Chondrocyte (in vitro differentiated cells): ENCODE data around the gene ZNF319. TPM values are rescaled to one million over a fixed set of nuclear protein-coding genes. Genes with fewer than 3 reads are reported as not detected.
A peak's percentile ranks its signal among the peaks of the same experiment; 100 is the strongest.

Experiments
- DNase-seq: peaks from one replicate; pipeline ENCODE4 v3.0.0; 2021; ENCODE audit warnings: mixed read lengths, low spot score
- H3K27ac Mint-ChIP-seq: one replicate; pipeline ENCODE4 v1.8.0; 2021; ENCODE audit warnings: mild to moderate bottlenecking, moderate library complexity, mixed read lengths; ENCODE audit not compliant: unreplicated experiment
- H3K27me3 Mint-ChIP-seq: 2 replicates; pipeline ENCODE4 v1.8.0; 2021; ENCODE audit warnings: low read depth, mixed read lengths
- H3K36me3 Mint-ChIP-seq: 2 replicates; pipeline ENCODE4 v1.8.0; 2021; ENCODE audit warnings: low read depth, mixed read lengths
- H3K4me1 Mint-ChIP-seq: 2 replicates; pipeline ENCODE4 v1.8.0; 2021; ENCODE audit warnings: low read depth, mild to moderate bottlenecking, mixed read lengths
- H3K4me3 Mint-ChIP-seq: one replicate; pipeline ENCODE4 v1.8.0; 2021; ENCODE audit warnings: mild to moderate bottlenecking, moderate library complexity, mixed read lengths; ENCODE audit not compliant: unreplicated experiment
- H3K9me3 Mint-ChIP-seq: 2 replicates; pipeline ENCODE4 v1.8.0; 2021; ENCODE audit warnings: low read depth, mixed read lengths
- CTCF ChIP-seq: fragments of 200-600 bp; sonication (generic); IDR thresholded peaks from 2 replicates; pipeline ENCODE4 v1.5.0; 2021; ENCODE audit warnings: antibody characterized with exemption, mild to moderate bottlenecking, moderate library complexity
- total RNA-seq: library from RNA; stranded (reverse); gene quantifications from 3 replicates; pipeline ENCODE4 v1.2.1, GENCODE V29; 2021

ZNF319 gene
- total RNA-seq, 1 donor from 2014 or later: 12.0 TPM

- no peak for TF ChIP-seq CTCF
- Mint-ChIP-seq H3K9me3 (no peaks in the 10 kb centered on the region), H3K27me3 (peaks cover 18% of the 10 kb centered on the region), H3K4me3 (no peak overlapping the region), H3K27ac (no peak overlapping the region), H3K4me1 (no peaks in the 10 kb centered on the region), H3K36me3 (no peaks in the 10 kb centered on the region)
- DNase-seq: no peak
These were observed 54.2 kb downstream of the ZNF319 start for GRCh38 chr16:57946181-57946801.

DNA sequence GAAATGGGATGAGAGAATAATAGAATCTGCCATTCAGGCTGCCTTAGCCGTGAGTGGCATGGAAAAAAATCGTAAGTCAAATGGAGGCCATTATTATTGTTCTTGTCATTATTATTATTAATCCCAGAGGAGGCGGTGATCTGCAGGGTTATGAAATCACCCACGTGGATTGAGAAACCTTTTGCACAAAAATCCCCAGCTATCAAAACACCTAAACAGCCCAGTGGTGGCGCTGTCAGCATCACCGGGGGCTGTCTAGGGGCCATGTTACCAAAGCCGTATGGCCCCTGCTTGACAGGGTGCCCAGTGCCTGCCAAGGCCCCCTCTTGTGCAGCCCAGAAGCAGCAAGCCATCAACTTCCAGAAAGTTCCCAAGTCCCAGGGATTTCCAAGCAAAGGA is 54.7 kb downstream of the ZNF319 start:
- no peak overlapping the region for H3K27ac Mint-ChIP-seq
- H3K9me3 Mint-ChIP-seq: no peaks in the 10 kb centered on the region
- H3K36me3 Mint-ChIP-seq: no peaks in the 10 kb centered on the region
- no peaks in the 10 kb centered on the region for H3K4me1 Mint-ChIP-seq
- TF ChIP-seq CTCF: peak; percentile 32
- DNase-seq: no peak
- H3K4me3 Mint-ChIP-seq: no peak overlapping the region
- peaks cover 18% of the 10 kb centered on the region for H3K27me3 Mint-ChIP-seq

DNA sequence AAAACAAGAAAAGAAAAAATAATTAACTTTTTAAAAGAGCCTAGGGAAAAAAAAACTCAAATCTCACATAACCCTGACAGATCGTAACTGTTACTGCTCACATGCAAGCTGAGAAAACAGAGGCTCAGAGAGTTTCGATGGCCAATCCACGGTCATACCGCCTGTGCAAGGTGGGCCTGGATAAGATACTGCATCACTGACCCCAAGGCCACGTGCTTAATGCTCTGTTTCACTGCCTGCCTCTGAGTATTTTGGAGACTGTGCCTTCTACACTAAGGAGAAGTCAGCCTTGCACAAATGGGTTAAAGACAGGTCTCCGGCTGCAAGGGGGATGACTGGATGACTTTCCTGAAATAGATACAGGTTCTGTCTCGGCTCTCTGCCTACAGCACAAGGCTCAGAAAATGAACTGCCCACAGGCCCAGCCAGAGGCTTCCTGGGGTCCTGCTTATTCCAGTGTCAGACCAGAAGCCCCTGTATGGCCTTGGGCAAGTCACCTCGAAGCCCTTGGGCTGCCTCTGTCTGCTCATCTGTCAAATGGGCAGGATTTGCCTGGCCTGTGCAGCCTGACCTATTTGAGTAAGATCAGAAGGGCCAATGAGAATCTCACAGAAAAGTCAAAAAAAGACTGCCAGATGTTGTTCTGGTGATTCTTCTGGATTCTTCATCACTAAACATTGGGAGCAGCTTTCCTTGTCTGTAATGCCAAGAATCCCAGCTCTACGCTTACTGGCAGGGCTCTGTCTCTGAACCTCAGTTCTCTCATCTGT is 55.3 kb downstream of the ZNF319 start:
- peaks cover 17% of the 10 kb centered on the region for H3K27me3 Mint-ChIP-seq
- H3K4me1 Mint-ChIP-seq: no peaks in the 10 kb centered on the region
- DNase-seq: no peak
- no peaks in the 10 kb centered on the region for H3K36me3 Mint-ChIP-seq
- no peaks in the 10 kb centered on the region for H3K9me3 Mint-ChIP-seq
- H3K27ac Mint-ChIP-seq: no peak overlapping the region
- H3K4me3 Mint-ChIP-seq: no peak overlapping the region
- no peak for TF ChIP-seq CTCF

Other genes starting within 250 kb of the ZNF319 start
- 74.4 to 135 TPM (median 75.6 TPM) in 3 replicates for gene KIFC3, start 198.2 kb downstream of the ZNF319 start, total RNA-seq
- not detected in 3 replicates for gene CNGB1, start 29.5 kb downstream of the ZNF319 start, total RNA-seq
- 37.9 to 46.0 TPM (median 41.5 TPM) in 3 replicates for gene USB1, start 735 bp upstream of the ZNF319 start, total RNA-seq
- gene MMP15, start 25.1 kb upstream of the ZNF319 start, total RNA-seq: 5.9 to 12.0 TPM (median 11.2 TPM) in 3 replicates
- 26.0 to 32.9 TPM (median 26.5 TPM) in 3 replicates for gene CFAP20, start 128.7 kb upstream of the ZNF319 start, total RNA-seq
- 55.2 to 70.8 TPM (median 69.6 TPM) in 3 replicates for gene CSNK2A2, start 197.4 kb upstream of the ZNF319 start, total RNA-seq